A673 (cell line): ENCODE results near the gene FHL1. TPM values are rescaled to one million over a fixed set of nuclear protein-coding genes. Genes with fewer than 3 reads are reported as not detected.

Experiments used
- BruUV-seq: library from RNA; stranded (reverse); fragments of 400-500 nt; replicated peaks from 2 replicates; lab custom pipeline; 2021; lab: Mats Ljungman, UMichigan
- CTCF ChIA-PET: fragments of 300-600 bp; sonication (Branson Sonifier 250); formaldehyde crosslinking; loops from one replicate; lab custom pipeline; 2022; ENCODE audit warnings: antibody characterized with exemption; lab: Charles Lee
- POLR2A ChIA-PET: fragments of 300-600 bp; sonication (Branson Sonifier 250); formaldehyde crosslinking; loops from one replicate; lab custom pipeline; 2022; ENCODE audit warnings: antibody characterized with exemption; ENCODE audit not compliant: low non-redundant PET; lab: Charles Lee
- DNase-seq: peaks from one replicate; pipeline ENCODE4 v3.0.0-alpha.2; 2015; ENCODE audit warnings: low spot score
- H3K27ac ChIP-seq: fragments of 200-600 bp; sonication (generic); 2 replicates; pipeline ENCODE4 v1.5.1; 2016; ENCODE audit warnings: mixed run types, low read depth, mild to moderate bottlenecking, mixed read lengths, antibody characterized with exemption, low read length; ENCODE audit not compliant: poor library complexity, severe bottlenecking
- H3K27me3 ChIP-seq: fragments of 200-600 bp; sonication (generic); replicated peaks from 2 replicates; pipeline ENCODE4 v1.6.1; 2017; ENCODE audit warnings: mixed run types, low read depth, mild to moderate bottlenecking, mixed read lengths, antibody characterized with exemption, low read length; ENCODE audit not compliant: insufficient read depth, poor library complexity
- H3K36me3 ChIP-seq: fragments of 200-600 bp; sonication (generic); 2 replicates; pipeline ENCODE4 v1.6.1; 2016; ENCODE audit warnings: mixed run types, mild to moderate bottlenecking, mixed read lengths, antibody characterized with exemption, low read length; ENCODE audit not compliant: insufficient read depth, poor library complexity, severe bottlenecking
- H3K4me1 ChIP-seq: fragments of 200-600 bp; sonication (generic); 2 replicates; pipeline ENCODE4 v1.6.1; 2017; ENCODE audit warnings: mixed run types, mild to moderate bottlenecking, mixed read lengths, antibody characterized with exemption, low read length; ENCODE audit not compliant: insufficient read depth, poor library complexity, severe bottlenecking
- H3K4me3 ChIP-seq: fragments of 200-600 bp; sonication (generic); 2 replicates; pipeline ENCODE4 v1.5.1; 2016; ENCODE audit warnings: low read depth, mixed run types, mild to moderate bottlenecking, mixed read lengths, low read length; ENCODE audit not compliant: poor library complexity, severe bottlenecking
- H3K9me3 ChIP-seq: fragments of 200-600 bp; sonication (generic); 2 replicates; pipeline ENCODE4 v1.6.1; 2016; ENCODE audit warnings: mixed run types, low read depth, mild to moderate bottlenecking, mixed read lengths, antibody characterized with exemption, low read length; ENCODE audit not compliant: poor library complexity, severe bottlenecking
- EZH2 ChIP-seq: fragments of 200-600 bp; sonication (generic); IDR thresholded peaks from 2 replicates; pipeline ENCODE4 v1.6.1; 2017; ENCODE audit warnings: borderline replicate concordance, low read depth, mild to moderate bottlenecking, mixed read lengths, antibody characterized with exemption, low read length; ENCODE audit not compliant: poor library complexity, severe bottlenecking
- intact Hi-C: fragments of 100-400 bp; cut with micrococcal nuclease; formaldehyde crosslinking; loops from one replicate; pipeline ENCODE4 v1.10.0; 2022; ENCODE audit not compliant: unreplicated experiment
- total RNA-seq: library from RNA; stranded (reverse); gene quantifications from 2 replicates; pipeline ENCODE4 v1.2.3, GENCODE V29; 2021
- TF ChIP-seq, protein P1 (sequence below): fragments of 300-800, 200-600 bp; sonication (generic); conservative IDR thresholded peaks from 2 replicates; pipeline ENCODE4 v1.5.1; 2017; ENCODE audit warnings: low read depth, mild to moderate bottlenecking, antibody characterized with exemption, low read length, moderate library complexity, mixed read lengths

FHL1 gene
- total RNA-seq, 1 experiment from 2014 or later = 14.9 TPM

GRCh38 chrX:136250191-136251040 lies 103.1 kb downstream of the FHL1 start:
- DNase-seq = peak; percentile 10
- TF ChIP-seq, protein P1, sequence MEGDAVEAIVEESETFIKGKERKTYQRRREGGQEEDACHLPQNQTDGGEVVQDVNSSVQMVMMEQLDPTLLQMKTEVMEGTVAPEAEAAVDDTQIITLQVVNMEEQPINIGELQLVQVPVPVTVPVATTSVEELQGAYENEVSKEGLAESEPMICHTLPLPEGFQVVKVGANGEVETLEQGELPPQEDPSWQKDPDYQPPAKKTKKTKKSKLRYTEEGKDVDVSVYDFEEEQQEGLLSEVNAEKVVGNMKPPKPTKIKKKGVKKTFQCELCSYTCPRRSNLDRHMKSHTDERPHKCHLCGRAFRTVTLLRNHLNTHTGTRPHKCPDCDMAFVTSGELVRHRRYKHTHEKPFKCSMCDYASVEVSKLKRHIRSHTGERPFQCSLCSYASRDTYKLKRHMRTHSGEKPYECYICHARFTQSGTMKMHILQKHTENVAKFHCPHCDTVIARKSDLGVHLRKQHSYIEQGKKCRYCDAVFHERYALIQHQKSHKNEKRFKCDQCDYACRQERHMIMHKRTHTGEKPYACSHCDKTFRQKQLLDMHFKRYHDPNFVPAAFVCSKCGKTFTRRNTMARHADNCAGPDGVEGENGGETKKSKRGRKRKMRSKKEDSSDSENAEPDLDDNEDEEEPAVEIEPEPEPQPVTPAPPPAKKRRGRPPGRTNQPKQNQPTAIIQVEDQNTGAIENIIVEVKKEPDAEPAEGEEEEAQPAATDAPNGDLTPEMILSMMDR = no peak
- no peak for TF ChIP-seq EZH2
- intact Hi-C loops = no loop called here
- CTCF ChIA-PET = no interaction called here
- Histone ChIP-seq H3K4me3 (peak overlapping the region; percentile 74), H3K27me3 (no peaks in the 10 kb centered on the region), H3K4me1 (no peaks in the 10 kb centered on the region), H3K9me3 (no peaks in the 10 kb centered on the region), H3K27ac (no peak overlapping the region), H3K36me3 (no peaks in the 10 kb centered on the region)
- POLR2A ChIA-PET = no interaction called here
- no TSS peak for BruUV-seq

- ChIA-PET CTCF (no interaction called here), POLR2A (no interaction called here)
- intact Hi-C loops = no loop called here
These were observed 104.0 kb downstream of the FHL1 start, which contains the start of gene MAP7D3 for GRCh38 chrX:136251041-136251991. Gene MAP7D3 (minus strand): TSS chrX:136251400. CDS start chrX:136251358, 42 bp downstream.

DNA sequence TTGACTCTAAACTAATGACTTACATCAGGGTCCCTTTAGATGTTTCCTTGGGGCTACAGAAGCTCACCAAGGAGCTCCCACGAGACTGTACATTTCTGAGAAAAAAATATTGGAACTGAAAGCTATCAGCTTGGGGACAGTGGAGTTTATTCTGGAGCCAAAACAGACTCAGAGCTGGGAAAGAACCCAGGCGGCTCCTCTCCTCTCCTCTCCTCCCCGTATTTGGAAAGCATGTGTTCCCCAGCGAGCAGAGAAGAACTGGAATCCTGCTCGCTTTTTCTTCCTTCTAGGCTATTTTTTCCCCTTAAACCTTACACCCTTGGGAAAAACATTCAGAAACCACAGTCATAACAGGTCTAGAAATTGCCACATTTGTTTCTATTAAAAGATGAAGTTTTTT lies 108.2 kb downstream of the FHL1 start:
- no peak for DNase-seq
- H3K36me3 ChIP-seq = no peaks in the 10 kb centered on the region
- no peak for TF ChIP-seq EZH2
- TF ChIP-seq, protein P1 = no peak
- no peak overlapping the region for H3K27ac ChIP-seq
- H3K4me3 ChIP-seq = no peak overlapping the region
- BruUV-seq = no TSS peak
- no peaks in the 10 kb centered on the region for H3K9me3 ChIP-seq
- intact Hi-C loops = no loop called here
- H3K4me1 ChIP-seq = no peaks in the 10 kb centered on the region
- H3K27me3 ChIP-seq = no peaks in the 10 kb centered on the region
- CTCF ChIA-PET = no interaction called here
- POLR2A ChIA-PET = no interaction called here

More at GRCh38 chrX:136251041-136251991, 104.0 kb downstream of the FHL1 start, which contains the start of gene MAP7D3:
- H3K27me3 ChIP-seq = no peaks in the 10 kb centered on the region
- DNase-seq = peak; percentile 64
- no peak within 1 kb of the TSS for H3K27ac ChIP-seq
- no peaks in the 10 kb centered on the region for H3K9me3 ChIP-seq
- peak within 1 kb of the TSS; percentile 74 for H3K4me3 ChIP-seq
- no peaks in the 10 kb centered on the region for H3K4me1 ChIP-seq
- no peaks in the 10 kb centered on the region for H3K36me3 ChIP-seq
- BruUV-seq = no TSS peak
- no peak for TF ChIP-seq EZH2
- TF ChIP-seq, protein P1 = no peak
